AML-193 (cell line): ENCODE measurements around the gene HIPK3.
"Not testable (repeated sequence)": the region's sequence is repeated elsewhere in the genome, so short reads cannot be mapped to it uniquely, and the experiment has no call there.

Experiments used
- DNase-seq, 2 experiments: peaks; one replicate each; lab custom pipeline; 2025; lab: John Stamatoyannopoulos, UW

The HIPK3 gene

GRCh38 chr11:33258631-33259205 is 1.5 kb downstream of the HIPK3 start:
- peak; percentile 38 to 52 for DNase-seq

GRCh38 chr11:33259869-33260268 is 2.7 kb downstream of the HIPK3 start:
- DNase-seq, result peak in 1 of 2 experiments; percentile 25

DNA sequence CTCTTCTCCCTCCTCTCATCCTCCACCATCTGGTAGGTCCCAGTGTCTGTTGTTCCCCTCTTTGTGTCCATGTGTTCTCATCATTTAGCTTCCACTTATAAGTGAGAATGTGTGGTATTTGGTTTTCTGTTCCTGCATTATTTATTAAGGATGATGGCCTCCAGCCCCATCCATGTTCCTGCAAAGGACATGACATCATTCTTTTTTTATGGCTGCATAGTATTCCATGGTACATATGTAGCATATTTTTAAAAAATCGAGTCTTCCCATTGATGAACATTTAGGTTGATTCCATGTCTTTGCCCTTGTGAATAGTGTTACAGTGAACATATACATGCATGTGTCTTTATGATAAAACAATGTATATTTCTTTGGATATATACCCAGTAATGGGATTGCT is 4.2 kb downstream of the HIPK3 start:
- DNase-seq, result not testable (repeated sequence)

DNA sequence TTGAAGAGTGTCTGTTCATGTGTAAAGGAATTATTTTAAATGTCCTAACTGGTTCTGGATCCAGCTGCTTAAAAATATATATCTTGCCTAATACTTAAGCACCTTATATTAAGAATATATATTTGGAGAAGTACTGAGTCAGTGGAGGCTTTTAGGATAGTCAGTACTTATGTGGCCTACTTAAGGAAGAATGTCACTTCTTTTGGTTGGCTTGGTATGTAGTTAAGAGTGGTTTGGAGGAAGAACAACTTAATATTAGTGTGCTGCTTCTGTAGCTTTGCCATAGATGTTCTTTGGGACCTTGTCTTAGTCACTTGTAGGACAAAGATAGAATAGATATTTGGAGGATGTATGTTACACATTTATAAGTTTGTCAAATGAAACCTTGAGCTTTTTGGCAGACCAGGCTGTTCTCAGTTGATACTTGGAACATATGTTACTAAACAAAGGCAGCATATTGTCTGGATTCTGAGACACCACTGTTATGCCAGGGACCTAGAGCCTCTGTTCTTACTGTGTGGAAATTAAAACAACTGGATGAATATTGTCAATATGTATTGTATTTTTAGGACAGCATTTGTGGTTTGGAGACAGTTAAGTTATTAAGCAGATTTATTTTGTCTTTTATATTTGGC is 4.9 kb downstream of the HIPK3 start:
- DNase-seq, result peak; percentile 23 to 28

DNA sequence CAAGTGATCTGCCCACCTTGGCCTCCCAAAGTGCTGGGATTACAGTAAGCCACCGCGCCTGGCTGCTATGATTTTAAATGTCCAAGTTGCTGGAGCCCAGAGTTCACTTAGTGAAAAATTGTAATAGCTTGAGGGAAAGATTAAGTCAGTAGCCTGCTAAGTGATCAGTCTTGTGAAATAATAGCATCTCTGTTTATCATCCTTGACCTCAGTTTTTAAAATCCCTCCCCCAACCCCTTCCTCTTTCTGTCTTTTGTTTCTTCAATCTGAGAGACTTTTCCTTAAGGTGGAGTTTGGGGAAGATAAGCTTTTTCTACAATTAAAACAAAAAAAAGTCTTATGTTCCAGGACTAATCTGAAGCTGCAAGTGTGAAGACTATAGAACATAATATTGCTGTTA is 6.4 kb downstream of the HIPK3 start:
- peak; percentile 67 to 75 for DNase-seq

GRCh38 chr11:33264926-33265325 is 7.7 kb downstream of the HIPK3 start:
- no peak for DNase-seq

- DNase-seq, result peak; percentile 28 to 34
These were observed 9.4 kb downstream of the HIPK3 start for GRCh38 chr11:33266393-33267215.

GRCh38 chr11:33268945-33269540 is 11.9 kb downstream of the HIPK3 start:
- DNase-seq, result no peak

DNA sequence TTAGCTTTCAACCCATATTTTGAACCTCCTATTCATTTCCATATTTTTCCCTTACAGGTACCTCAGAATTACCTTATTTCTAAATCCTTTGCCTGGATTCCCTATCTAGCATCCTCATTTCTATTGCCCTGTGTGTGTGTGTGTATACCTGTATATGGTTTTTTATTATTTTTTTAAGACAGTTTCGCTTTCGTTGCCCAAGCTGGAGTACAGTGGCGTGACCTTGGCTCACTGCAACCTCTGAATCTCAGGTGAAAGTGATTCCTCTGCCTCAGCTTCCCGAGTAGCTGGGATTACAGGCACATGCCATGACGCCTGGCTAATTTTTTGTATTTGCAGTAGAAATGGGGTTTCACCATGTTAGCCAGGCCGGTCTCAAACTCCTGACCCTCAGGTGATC is 12.6 kb downstream of the HIPK3 start:
- no peak for DNase-seq

GRCh38 chr11:33271059-33271458 is 13.9 kb downstream of the HIPK3 start:
- no peak for DNase-seq

GRCh38 chr11:33272338-33273107 is 15.3 kb downstream of the HIPK3 start:
- no peak for DNase-seq

GRCh38 chr11:33273656-33274055 is 16.5 kb downstream of the HIPK3 start:
- no peak for DNase-seq

DNA sequence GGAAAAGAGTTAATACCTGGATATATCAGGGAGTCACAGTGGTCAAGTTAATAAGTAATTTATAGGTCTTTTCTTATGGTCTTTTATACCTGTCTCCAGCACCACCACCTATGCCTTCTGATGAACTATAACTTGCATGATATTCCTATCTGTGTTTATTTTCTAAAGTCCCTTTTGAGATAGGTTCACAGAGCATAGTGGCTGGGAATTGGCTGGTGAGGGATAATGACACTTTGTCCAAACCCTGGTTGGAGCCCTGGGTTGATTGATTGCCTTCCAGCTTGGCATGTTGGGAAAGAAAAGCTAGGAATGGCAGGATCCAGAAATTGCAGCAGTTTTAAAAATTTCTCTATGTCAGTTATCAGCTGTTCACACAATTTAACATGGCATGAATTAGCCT is 23.2 kb downstream of the HIPK3 start:
- DNase-seq, result no peak

DNA sequence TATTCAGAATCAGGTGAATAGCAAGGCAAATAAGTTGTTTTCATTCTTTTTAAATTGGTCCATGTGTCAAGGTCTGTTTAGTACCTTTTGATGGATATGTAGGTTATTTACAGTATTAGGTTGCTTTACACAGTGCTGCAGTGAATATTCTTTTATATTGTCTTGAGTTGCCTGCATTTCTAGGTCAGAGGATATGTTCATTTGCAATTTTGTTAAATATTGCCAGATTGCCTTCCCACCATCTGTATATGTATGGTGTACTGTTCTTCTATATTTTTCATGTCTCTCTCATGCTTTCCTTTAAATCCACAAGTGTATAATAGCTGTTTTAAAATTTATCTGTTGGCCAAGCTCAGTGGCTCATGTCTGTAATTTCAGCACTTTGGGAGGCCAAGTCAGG is 24.6 kb downstream of the HIPK3 start:
- DNase-seq, result no peak

- no peak for DNase-seq
These were observed 27.6 kb downstream of the HIPK3 start for GRCh38 chr11:33284818-33285217.

GRCh38 chr11:33290319-33290718 is 33.1 kb downstream of the HIPK3 start:
- DNase-seq, result no peak

DNA sequence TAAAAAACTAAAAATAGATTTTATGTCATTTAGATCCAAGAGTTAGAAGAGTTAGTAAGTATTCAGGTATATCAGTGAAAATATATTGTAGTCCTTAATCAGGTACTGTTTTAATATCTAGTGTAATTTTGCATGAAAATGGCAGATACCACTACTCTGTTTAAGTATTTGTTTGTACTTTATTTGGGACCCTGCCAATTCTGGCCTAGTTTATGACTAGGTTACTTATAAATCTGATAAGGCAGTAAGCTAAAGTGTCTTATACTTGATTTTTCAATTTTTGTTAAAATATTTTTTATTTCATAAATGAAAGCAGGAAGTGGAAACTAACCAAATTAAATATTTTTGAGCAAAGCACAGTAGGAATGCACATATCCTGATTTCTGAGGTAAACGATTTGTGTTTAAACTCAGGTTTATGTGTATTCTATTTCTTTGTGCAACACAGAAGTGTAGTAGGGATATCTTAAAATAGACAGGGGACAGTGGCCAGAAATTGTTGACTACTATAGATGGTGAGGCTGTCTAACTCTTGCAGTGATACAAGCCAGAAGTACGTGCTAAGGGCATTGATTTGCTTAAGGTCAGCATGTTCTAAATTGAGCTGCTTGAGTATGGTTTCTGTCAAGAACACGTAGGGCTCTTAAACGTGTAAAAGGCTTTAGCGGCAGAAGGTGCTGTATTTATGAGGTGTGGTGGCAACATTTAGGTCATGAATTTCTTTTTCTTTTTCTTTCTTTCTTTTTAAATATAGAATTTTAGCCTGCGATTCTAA is 34.0 kb downstream of the HIPK3 start:
- no peak for DNase-seq

GRCh38 chr11:33292311-33292710 is 35.1 kb downstream of the HIPK3 start:
- no peak for DNase-seq

- no peak for DNase-seq
These were observed 37.0 kb downstream of the HIPK3 start for GRCh38 chr11:33294224-33294623.

- DNase-seq, result no peak
These were observed 37.6 kb downstream of the HIPK3 start for GRCh38 chr11:33294797-33295196.

DNA sequence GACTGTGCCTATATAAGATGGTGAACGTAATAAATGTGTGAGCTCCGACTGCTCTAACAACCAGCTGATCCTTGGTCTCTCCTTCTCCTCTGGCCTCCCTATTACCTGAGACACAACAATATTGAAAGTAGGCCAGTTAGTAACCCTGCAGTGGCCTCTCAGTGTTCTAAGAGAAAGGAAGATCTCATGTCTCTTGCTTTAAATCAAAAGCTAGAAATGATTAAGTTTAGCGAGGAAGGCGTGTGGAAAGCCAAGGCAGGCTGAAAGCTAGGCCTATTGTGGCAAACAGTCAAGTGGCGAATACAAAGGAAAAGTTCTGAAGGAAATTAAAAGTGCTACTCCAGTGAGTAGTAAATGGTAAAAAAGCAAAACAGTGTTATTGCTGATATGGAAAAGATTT is 39.5 kb downstream of the HIPK3 start:
- DNase-seq, result no peak
